Gastrocnemius medialis (tissue), 4 donors: ENCODE measurements around the gene SPI1. TPM values are rescaled to one million over a fixed set of nuclear protein-coding genes. Genes with fewer than 3 reads are reported as not detected.

ENCODE experiments used
- ATAC-seq, 2 donors: fragments of 150-250 bp; one replicate each; pipeline ENCODE4 v1.9.1; 2016
- DNase-seq, 2 donors: peaks; one replicate each; pipeline ENCODE4 v3.0.0-alpha.2; 2019
- H3K27ac ChIP-seq, 4 donors: fragments of 200-600 bp; sonication (generic); 1 replicate in 1 of 4; 2 replicates in 3 of 4; pipeline ENCODE4 v1.5.1; 2016 to 2018; ENCODE audit warnings: mild to moderate bottlenecking in 2 of 4, moderate library complexity in 1 of 4
- H3K27me3 ChIP-seq, 3 donors: fragments of 200-600 bp; sonication (generic) in 2 of 3; 1 replicate in 1 of 3; 2 replicates in 2 of 3; pipeline versions ENCODE4 v1.5.1 to v1.6.0; 2016 to 2019; ENCODE audit warnings: mild to moderate bottlenecking in 1 of 3, moderate library complexity in 1 of 3
- H3K36me3 ChIP-seq, 2 donors: fragments of 200-600 bp; sonication (generic) in 1 of 2; one replicate each; pipeline ENCODE4 v1.5.1; 2017 to 2018
- H3K4me1 ChIP-seq, 2 donors: fragments of 200-600 bp; sonication (generic) in 1 of 2; one replicate each; pipeline ENCODE4 v1.5.1; 2016 to 2017; ENCODE audit warnings: mild to moderate bottlenecking in 2 of 2
- H3K4me3 ChIP-seq, 4 donors: fragments of 200-600 bp; sonication (generic) in 3 of 4; 1 replicate in 1 of 4; 2 replicates in 3 of 4; pipeline ENCODE4 v1.5.1; 2016 to 2019; ENCODE audit warnings: mild to moderate bottlenecking in 2 of 4
- H3K9me3 ChIP-seq, 3 donors: fragments of 200-600 bp; sonication (generic) in 2 of 3; 1 replicate in 1 of 3; 2 replicates in 2 of 3; pipeline ENCODE4 v1.5.1; 2016 to 2019
- POLR2A ChIP-seq, 2 donors: fragments of 450-650 bp; IDR thresholded peaks; one replicate each; pipeline ENCODE4 v1.6.1; 2017; ENCODE audit warnings: antibody characterized with exemption in 2 of 2, mild to moderate bottlenecking in 2 of 2, moderate library complexity in 2 of 2
- in situ Hi-C, 4 donors: fragments of 200-750 bp; cut with MboI; loops; one replicate each; pipeline versions ENCODE4 v1.15.0 to v1.8.0; 2017; ENCODE audit warnings: low sequenced_read_pairs in 4 of 4
- intact Hi-C: fragments of 100-400 bp; cut with DNase I; formaldehyde crosslinking; loops from one replicate; pipeline ENCODE4 v1.15.1; 2023; ENCODE audit warnings: low total_unique reads
- total RNA-seq, 4 donors: library from RNA; depleted of rRNA; stranded (reverse); fragments of >200 nt; gene quantifications; one replicate each; pipeline versions ENCODE4 v1.1.0 to v1.2.3, GENCODE V29; 2016
- TF ChIP-seq, protein P1 (sequence below), 5 experiments: fragments of 450-650 bp in 3 of 5; fragments of 200-600 bp in 2 of 5; sonication (generic) in 2 of 5; IDR thresholded peaks in 4 of 5; conservative IDR thresholded peaks in 1 of 5; 1 replicate in 4 of 5; 2 replicates in 1 of 5; pipeline ENCODE4 v1.5.1; 2016 to 2019; ENCODE audit warnings: antibody characterized with exemption in 5 of 5, mild to moderate bottlenecking in 3 of 5, moderate library complexity in 3 of 5

Gene SPI1
- total RNA-seq, 4 donors from 2014 or later = 0.44 to 7.0 (median 4.2) TPM

DNA sequence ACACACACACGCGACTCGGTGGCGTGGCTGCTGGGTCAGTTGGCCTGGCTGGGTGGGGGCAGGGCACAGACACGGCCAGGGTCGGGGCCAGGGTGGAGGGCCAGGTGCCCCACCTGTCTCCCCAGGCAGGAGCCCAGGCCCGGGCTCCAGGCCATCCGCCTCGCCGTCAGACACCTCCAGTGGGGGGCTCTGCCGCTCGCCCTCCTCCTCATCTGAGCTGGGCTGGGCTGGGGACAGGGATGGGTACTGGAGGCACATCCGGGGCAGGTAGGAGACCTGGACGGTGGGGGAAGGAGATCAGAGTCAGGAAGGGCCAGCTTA, 19.7 kb downstream of the SPI1 start:
- Histone ChIP-seq H3K9me3 (no peaks in the 10 kb centered on the region), H3K27ac (no peak overlapping the region), H3K27me3 (no peaks in the 10 kb centered on the region), H3K4me1 (peaks cover 6 to 11% of the 10 kb centered on the region in 2 donors), H3K36me3 (no peaks in the 10 kb centered on the region), H3K4me3 (no peak overlapping the region)
- no peak for TF ChIP-seq POLR2A (IDR thresholded peaks at IDR 0.05)
- TF ChIP-seq, protein P1, sequence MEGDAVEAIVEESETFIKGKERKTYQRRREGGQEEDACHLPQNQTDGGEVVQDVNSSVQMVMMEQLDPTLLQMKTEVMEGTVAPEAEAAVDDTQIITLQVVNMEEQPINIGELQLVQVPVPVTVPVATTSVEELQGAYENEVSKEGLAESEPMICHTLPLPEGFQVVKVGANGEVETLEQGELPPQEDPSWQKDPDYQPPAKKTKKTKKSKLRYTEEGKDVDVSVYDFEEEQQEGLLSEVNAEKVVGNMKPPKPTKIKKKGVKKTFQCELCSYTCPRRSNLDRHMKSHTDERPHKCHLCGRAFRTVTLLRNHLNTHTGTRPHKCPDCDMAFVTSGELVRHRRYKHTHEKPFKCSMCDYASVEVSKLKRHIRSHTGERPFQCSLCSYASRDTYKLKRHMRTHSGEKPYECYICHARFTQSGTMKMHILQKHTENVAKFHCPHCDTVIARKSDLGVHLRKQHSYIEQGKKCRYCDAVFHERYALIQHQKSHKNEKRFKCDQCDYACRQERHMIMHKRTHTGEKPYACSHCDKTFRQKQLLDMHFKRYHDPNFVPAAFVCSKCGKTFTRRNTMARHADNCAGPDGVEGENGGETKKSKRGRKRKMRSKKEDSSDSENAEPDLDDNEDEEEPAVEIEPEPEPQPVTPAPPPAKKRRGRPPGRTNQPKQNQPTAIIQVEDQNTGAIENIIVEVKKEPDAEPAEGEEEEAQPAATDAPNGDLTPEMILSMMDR (IDR thresholded peaks at IDR 0.05 in 4 of 5, conservative IDR thresholded peaks at IDR 0.05 in 1 of 5) = no peak
- ATAC-seq = no peak
- intact Hi-C loops = loop anchor here (5.0 kb wide), 1 partner anchor 196 kb away; no protein-coding TSS in a partner anchor
- no peak for DNase-seq
- in situ Hi-C loops = loop anchor here in 3 of 4 donors (10.0 to 25.0 kb wide), 4 partner anchors 104 to 471 kb away; partner anchors contain the start of genes ACP2 (in 2 of the 3), NR1H3 (in 1 of the 3) and PACSIN3 (in 1 of the 3)

- in situ Hi-C loops = loop anchor here in 3 of 4 donors (10.0 to 25.0 kb wide), 4 partner anchors 103 to 471 kb away; partner anchors contain the start of genes ACP2 (in 2 of the 3), NR1H3 (in 1 of the 3) and PACSIN3 (in 1 of the 3)
- H3K4me1 ChIP-seq = peaks cover 6 to 11% of the 10 kb centered on the region in 2 donors
- no peak overlapping the region for H3K4me3 ChIP-seq
- DNase-seq = no peak
- H3K36me3 ChIP-seq = no peaks in the 10 kb centered on the region
- intact Hi-C loops = loop anchor here (5.0 kb wide), 1 partner anchor 196 kb away; no protein-coding TSS in a partner anchor
- H3K9me3 ChIP-seq = no peaks in the 10 kb centered on the region
- ATAC-seq = no peak
- TF ChIP-seq, protein P1 (IDR thresholded peaks at IDR 0.05 in 4 of 5, conservative IDR thresholded peaks at IDR 0.05 in 1 of 5) = no peak
- no peak for TF ChIP-seq POLR2A (IDR thresholded peaks at IDR 0.05)
- no peaks in the 10 kb centered on the region for H3K27me3 ChIP-seq
- H3K27ac ChIP-seq = no peak overlapping the region
Measured at GRCh38 chr11:47357985-47358730, 20.2 kb downstream of the SPI1 start.

GRCh38 chr11:47356998-47357329, 21.4 kb downstream of the SPI1 start:
- TF ChIP-seq, protein P1 (IDR thresholded peaks at IDR 0.05 in 4 of 5, conservative IDR thresholded peaks at IDR 0.05 in 1 of 5) = no peak
- no peaks in the 10 kb centered on the region for H3K36me3 ChIP-seq
- intact Hi-C loops = loop anchor here (5.0 kb wide), 1 partner anchor 195 kb away; no protein-coding TSS in a partner anchor
- in situ Hi-C loops = loop anchor here in 3 of 4 donors (10.0 to 25.0 kb wide), 4 partner anchors 102 to 470 kb away; partner anchors contain the start of genes ACP2 (in 2 of the 3), NR1H3 (in 1 of the 3) and PACSIN3 (in 1 of the 3)
- no peak for DNase-seq
- H3K4me3 ChIP-seq = no peak overlapping the region
- no peak for ATAC-seq
- no peaks in the 10 kb centered on the region for H3K9me3 ChIP-seq
- H3K27me3 ChIP-seq = no peaks in the 10 kb centered on the region
- no peak overlapping the region for H3K27ac ChIP-seq
- H3K4me1 ChIP-seq = peaks cover 10 to 11% of the 10 kb centered on the region in 2 donors

- peak overlapping the region in 1 of 4 donors; percentile 89 for H3K27ac ChIP-seq
Measured at GRCh38 chr11:47356129-47356997, 22.0 kb downstream of the SPI1 start.

More at GRCh38 chr11:47356129-47356997, 22.0 kb downstream of the SPI1 start:
- no peak for ATAC-seq
- Histone ChIP-seq H3K4me3 (no peak overlapping the region), H3K4me1 (peaks cover 10 to 11% of the 10 kb centered on the region in 2 donors), H3K27me3 (no peaks in the 10 kb centered on the region), H3K36me3 (no peaks in the 10 kb centered on the region), H3K9me3 (no peaks in the 10 kb centered on the region)
- no peak for DNase-seq
- intact Hi-C loops (loop anchor here (5.0 kb wide), 1 partner anchor 194 kb away; no protein-coding TSS in a partner anchor), in situ Hi-C loops (loop anchor here in 3 of 4 donors (10.0 to 25.0 kb wide), 4 partner anchors 102 to 469 kb away; partner anchors contain the start of genes ACP2 (in 2 of the 3), NR1H3 (in 1 of the 3) and PACSIN3 (in 1 of the 3))
- TF ChIP-seq, protein P1 (IDR thresholded peaks at IDR 0.05 in 4 of 5, conservative IDR thresholded peaks at IDR 0.05 in 1 of 5) = no peak
- no peak for TF ChIP-seq POLR2A (IDR thresholded peaks at IDR 0.05)
